ENCODE data around the gene MINK1.

The MINK1 gene

DNA sequence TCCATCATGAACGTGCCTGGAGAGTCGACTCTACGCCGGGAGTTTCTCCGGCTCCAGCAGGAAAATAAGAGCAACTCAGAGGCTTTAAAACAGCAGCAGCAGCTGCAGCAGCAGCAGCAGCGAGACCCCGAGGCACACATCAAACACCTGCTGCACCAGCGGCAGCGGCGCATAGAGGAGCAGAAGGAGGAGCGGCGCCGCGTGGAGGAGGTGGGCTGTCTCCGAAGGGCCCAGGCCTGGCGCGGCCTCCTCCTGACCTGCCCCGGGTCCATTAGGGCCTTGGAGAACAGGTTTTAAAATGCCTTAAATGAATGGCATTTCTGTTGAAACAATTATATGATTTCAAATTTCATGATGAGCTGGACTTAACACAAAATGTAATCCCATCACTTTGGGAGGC lies 54.4 kb downstream of the MINK1 start:
- Mint-ChIP-seq H3K36me3 (ENCODE audit: low read depth) (peaks cover 35% of the 10 kb centered on the region), H3K27ac (no peak overlapping the region), H3K9me3 (no peaks in the 10 kb centered on the region), H3K27me3 (ENCODE audit: low read depth) (no peaks in the 10 kb centered on the region), H3K4me3 (no peak overlapping the region), H3K4me1 (ENCODE audit: low read depth) (no peaks in the 10 kb centered on the region)
- DNase-seq (ENCODE audit: low spot score): no peak

DNA sequence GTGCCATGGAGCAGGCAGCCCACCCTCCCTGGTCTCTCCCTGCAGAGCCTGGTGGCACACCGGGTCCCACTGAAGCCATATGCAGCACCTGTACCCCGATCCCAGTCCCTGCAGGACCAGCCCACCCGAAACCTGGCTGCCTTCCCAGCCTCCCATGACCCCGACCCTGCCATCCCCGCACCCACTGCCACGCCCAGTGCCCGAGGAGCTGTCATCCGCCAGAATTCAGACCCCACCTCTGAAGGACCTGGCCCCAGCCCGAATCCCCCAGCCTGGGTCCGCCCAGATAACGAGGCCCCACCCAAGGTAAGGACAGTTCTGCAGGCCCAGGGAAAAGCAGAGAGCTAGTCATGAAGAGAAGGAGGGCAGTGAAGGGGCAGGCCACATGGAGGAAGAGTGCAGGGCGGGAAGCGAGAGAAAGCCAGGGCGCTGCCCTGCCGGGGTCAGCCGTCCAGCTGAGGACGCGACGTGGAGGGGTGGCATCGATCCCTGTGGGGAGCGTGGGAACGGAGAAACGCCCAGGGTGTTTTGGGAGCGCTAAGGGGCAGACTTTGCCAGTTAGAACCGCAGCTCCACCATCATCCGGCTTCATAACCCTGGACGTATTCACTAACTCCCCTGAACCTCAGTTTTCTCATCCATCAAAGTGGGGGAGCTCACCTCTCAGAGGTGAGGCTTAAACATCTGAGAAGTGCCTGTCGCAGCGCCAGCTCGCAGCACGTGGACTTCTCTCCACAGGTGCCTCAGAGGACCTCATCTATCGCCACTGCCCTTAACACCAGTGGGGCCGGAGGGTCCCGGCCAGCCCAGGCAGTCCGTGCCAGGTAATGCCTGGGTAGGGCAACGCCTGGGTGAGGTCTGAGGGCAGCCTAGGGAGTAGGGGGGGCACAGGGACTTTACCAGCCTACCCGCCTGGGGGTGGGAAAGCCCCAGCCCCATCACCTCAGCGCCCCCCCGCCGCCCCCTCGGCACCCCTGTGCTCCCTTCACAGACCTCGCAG lies 58.6 kb downstream of the MINK1 start:
- no peak for DNase-seq (ENCODE audit: low spot score)
- no peaks in the 10 kb centered on the region for H3K4me1 Mint-ChIP-seq (ENCODE audit: low read depth)
- H3K9me3 Mint-ChIP-seq: no peaks in the 10 kb centered on the region
- no peak overlapping the region for H3K4me3 Mint-ChIP-seq
- no peak overlapping the region for H3K27ac Mint-ChIP-seq
- no peaks in the 10 kb centered on the region for H3K27me3 Mint-ChIP-seq (ENCODE audit: low read depth)
- H3K36me3 Mint-ChIP-seq (ENCODE audit: low read depth): peaks cover 33% of the 10 kb centered on the region

DNA sequence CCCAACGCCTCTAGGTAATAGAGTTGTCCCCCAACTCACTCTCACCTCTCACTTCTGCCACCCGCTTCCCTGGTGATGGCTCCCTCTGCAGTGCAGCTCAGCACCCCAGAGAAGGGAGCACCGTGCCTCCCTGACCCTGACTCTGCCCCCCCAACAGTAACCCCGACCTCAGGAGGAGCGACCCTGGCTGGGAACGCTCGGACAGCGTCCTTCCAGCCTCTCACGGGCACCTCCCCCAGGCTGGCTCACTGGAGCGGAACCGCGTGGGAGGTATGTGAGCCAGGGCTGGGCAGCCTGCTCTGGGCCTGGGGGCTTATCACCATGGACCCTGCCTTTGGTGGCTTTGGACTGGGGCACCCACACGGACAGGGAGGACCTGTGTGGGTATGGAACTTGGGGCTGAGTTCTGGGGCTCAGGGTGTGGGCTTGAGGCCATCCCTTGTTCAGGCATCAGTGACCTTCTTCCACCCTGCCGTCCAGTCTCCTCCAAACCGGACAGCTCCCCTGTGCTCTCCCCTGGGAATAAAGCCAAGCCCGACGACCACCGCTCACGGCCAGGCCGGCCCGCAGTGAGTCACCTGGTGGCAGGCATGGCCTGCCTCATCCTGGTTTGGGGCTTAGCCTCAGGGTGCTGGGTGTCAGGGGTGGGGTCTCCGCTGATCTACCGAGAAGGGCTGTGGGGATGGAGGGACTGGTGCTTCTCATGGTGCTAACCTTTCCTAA lies 59.5 kb downstream of the MINK1 start:
- H3K4me3 Mint-ChIP-seq: no peak overlapping the region

GRCh38 chr17:4893272-4893671 lies 60.1 kb downstream of the MINK1 start:
- H3K9me3 Mint-ChIP-seq: no peaks in the 10 kb centered on the region
- peaks cover 26% of the 10 kb centered on the region for H3K36me3 Mint-ChIP-seq (ENCODE audit: low read depth)
- H3K27ac Mint-ChIP-seq: no peak overlapping the region
- H3K4me1 Mint-ChIP-seq (ENCODE audit: low read depth): no peaks in the 10 kb centered on the region
- H3K27me3 Mint-ChIP-seq (ENCODE audit: low read depth): no peaks in the 10 kb centered on the region
- no peak overlapping the region for H3K4me3 Mint-ChIP-seq
- no peak for DNase-seq (ENCODE audit: low spot score)

More for the DNA sequence above, 59.5 kb downstream of the MINK1 start:
- H3K4me1 Mint-ChIP-seq (ENCODE audit: low read depth): no peaks in the 10 kb centered on the region
- H3K27ac Mint-ChIP-seq: no peak overlapping the region
- H3K36me3 Mint-ChIP-seq (ENCODE audit: low read depth): peaks cover 26% of the 10 kb centered on the region
- no peaks in the 10 kb centered on the region for H3K9me3 Mint-ChIP-seq
- H3K27me3 Mint-ChIP-seq (ENCODE audit: low read depth): no peaks in the 10 kb centered on the region
- DNase-seq (ENCODE audit: low spot score): no peak

- no peak for DNase-seq (ENCODE audit: low spot score)
These were observed 60.8 kb downstream of the MINK1 start for GRCh38 chr17:4893721-4894560.

GRCh38 chr17:4895121-4895520 lies 62.0 kb downstream of the MINK1 start:
- no peak for DNase-seq (ENCODE audit: low spot score)
- H3K36me3 Mint-ChIP-seq (ENCODE audit: low read depth): peaks cover 23% of the 10 kb centered on the region
- no peak overlapping the region for H3K27ac Mint-ChIP-seq
- no peaks in the 10 kb centered on the region for H3K9me3 Mint-ChIP-seq
- no peak overlapping the region for H3K4me3 Mint-ChIP-seq
- H3K4me1 Mint-ChIP-seq (ENCODE audit: low read depth): peaks cover 6% of the 10 kb centered on the region
- H3K27me3 Mint-ChIP-seq (ENCODE audit: low read depth): peaks cover 3% of the 10 kb centered on the region

More at GRCh38 chr17:4893721-4894560, 60.8 kb downstream of the MINK1 start:
- H3K4me3 Mint-ChIP-seq: no peak overlapping the region
- H3K27me3 Mint-ChIP-seq (ENCODE audit: low read depth): peaks cover 3% of the 10 kb centered on the region
- H3K27ac Mint-ChIP-seq: no peak overlapping the region
- H3K4me1 Mint-ChIP-seq (ENCODE audit: low read depth): no peaks in the 10 kb centered on the region
- H3K36me3 Mint-ChIP-seq (ENCODE audit: low read depth): peaks cover 26% of the 10 kb centered on the region
- H3K9me3 Mint-ChIP-seq: no peaks in the 10 kb centered on the region

- no peak for DNase-seq (ENCODE audit: low spot score)
- no peaks in the 10 kb centered on the region for H3K9me3 Mint-ChIP-seq
- no peak overlapping the region for H3K27ac Mint-ChIP-seq
- H3K4me1 Mint-ChIP-seq (ENCODE audit: low read depth): peaks cover 8% of the 10 kb centered on the region
- peaks cover 3% of the 10 kb centered on the region for H3K27me3 Mint-ChIP-seq (ENCODE audit: low read depth)
- H3K4me3 Mint-ChIP-seq: no peak overlapping the region
- peaks cover 16% of the 10 kb centered on the region for H3K36me3 Mint-ChIP-seq (ENCODE audit: low read depth)
These were observed 62.7 kb downstream of the MINK1 start for GRCh38 chr17:4895657-4896331.

GRCh38 chr17:4896332-4897197 lies 63.4 kb downstream of the MINK1 start:
- no peak for DNase-seq (ENCODE audit: low spot score)
- Mint-ChIP-seq H3K27ac (no peak overlapping the region), H3K9me3 (no peaks in the 10 kb centered on the region), H3K4me1 (ENCODE audit: low read depth) (peaks cover 9% of the 10 kb centered on the region), H3K4me3 (no peak overlapping the region), H3K36me3 (ENCODE audit: low read depth) (peaks cover 16% of the 10 kb centered on the region), H3K27me3 (ENCODE audit: low read depth) (peaks cover 3% of the 10 kb centered on the region)

GRCh38 chr17:4897198-4897687 lies 64.1 kb downstream of the MINK1 start:
- peaks cover 16% of the 10 kb centered on the region for H3K36me3 Mint-ChIP-seq (ENCODE audit: low read depth)

DNA sequence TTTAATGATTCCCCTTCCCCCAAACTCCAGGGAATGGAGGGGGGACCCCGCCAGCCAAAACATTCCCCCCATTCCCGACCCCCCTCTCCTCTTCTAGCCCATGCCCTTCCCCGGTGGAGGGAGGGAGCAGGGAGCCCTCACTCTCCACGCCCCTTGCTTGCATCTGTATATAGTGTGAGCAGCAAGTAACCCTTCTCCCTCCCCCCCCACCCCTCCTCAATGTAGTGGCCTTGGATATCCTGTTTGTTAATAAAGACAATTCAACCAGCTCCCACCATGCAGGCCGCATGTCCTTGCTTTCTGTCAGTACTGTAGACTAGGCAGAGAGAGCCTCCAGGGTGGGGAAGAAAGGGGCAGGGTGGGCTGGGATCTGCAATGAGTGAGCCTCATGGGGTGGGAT lies 64.6 kb downstream of the MINK1 start:
- H3K4me3 Mint-ChIP-seq: no peak overlapping the region
- H3K27ac Mint-ChIP-seq: no peak overlapping the region
- no peak for DNase-seq (ENCODE audit: low spot score)
- no peaks in the 10 kb centered on the region for H3K9me3 Mint-ChIP-seq
- H3K27me3 Mint-ChIP-seq (ENCODE audit: low read depth): peaks cover 3% of the 10 kb centered on the region
- peaks cover 14% of the 10 kb centered on the region for H3K36me3 Mint-ChIP-seq (ENCODE audit: low read depth)
- peaks cover 15% of the 10 kb centered on the region for H3K4me1 Mint-ChIP-seq (ENCODE audit: low read depth)

More at GRCh38 chr17:4897198-4897687, 64.1 kb downstream of the MINK1 start:
- no peak overlapping the region for H3K4me3 Mint-ChIP-seq
- H3K27ac Mint-ChIP-seq: no peak overlapping the region
- no peak for DNase-seq (ENCODE audit: low spot score)
- peaks cover 10% of the 10 kb centered on the region for H3K4me1 Mint-ChIP-seq (ENCODE audit: low read depth)
- peaks cover 3% of the 10 kb centered on the region for H3K27me3 Mint-ChIP-seq (ENCODE audit: low read depth)
- no peaks in the 10 kb centered on the region for H3K9me3 Mint-ChIP-seq

GRCh38 chr17:4898351-4898750 lies 65.2 kb downstream of the MINK1 start:
- Mint-ChIP-seq H3K36me3 (ENCODE audit: low read depth) (peaks cover 14% of the 10 kb centered on the region), H3K27ac (peak overlapping the region; percentile 52), H3K4me1 (ENCODE audit: low read depth) (peaks cover 21% of the 10 kb centered on the region), H3K4me3 (peak overlapping the region; percentile 69), H3K9me3 (no peaks in the 10 kb centered on the region), H3K27me3 (ENCODE audit: low read depth) (peaks cover 3% of the 10 kb centered on the region)
- no peak for DNase-seq (ENCODE audit: low spot score)

- peaks cover 14% of the 10 kb centered on the region for H3K36me3 Mint-ChIP-seq (ENCODE audit: low read depth)
- H3K27ac Mint-ChIP-seq: no peak overlapping the region
- H3K4me1 Mint-ChIP-seq (ENCODE audit: low read depth): peaks cover 24% of the 10 kb centered on the region
- H3K27me3 Mint-ChIP-seq (ENCODE audit: low read depth): peaks cover 3% of the 10 kb centered on the region
- no peaks in the 10 kb centered on the region for H3K9me3 Mint-ChIP-seq
- H3K4me3 Mint-ChIP-seq: peak overlapping the region; percentile 87
- no peak for DNase-seq (ENCODE audit: low spot score)
These were observed 65.8 kb downstream of the MINK1 start for GRCh38 chr17:4898927-4899326.
